Skeletal muscle tissue (tissue), 4 donors: ENCODE results near the gene EMX1. TPM values are rescaled to one million over a fixed set of nuclear protein-coding genes. Genes with fewer than 3 reads are reported as not detected.

Experiments
- H3K27ac ChIP-seq: one replicate; pipeline ENCODE4 v1.7.0; 2013; ENCODE audit warnings: mild to moderate bottlenecking, low read depth, low read length, inconsistent platforms
- H3K27me3 ChIP-seq, 3 donors: one replicate each; pipeline ENCODE4 v1.7.0; 2013; ENCODE audit warnings: low read length in 3 of 3; ENCODE audit not compliant: control insufficient read depth in 3 of 3, insufficient read depth in 3 of 3
- H3K36me3 ChIP-seq, 3 donors: one replicate each; pipeline ENCODE4 v1.7.0; 2013; ENCODE audit warnings: low read length in 3 of 3; ENCODE audit not compliant: control insufficient read depth in 3 of 3, insufficient read depth in 3 of 3
- H3K4me1 ChIP-seq, 3 donors: one replicate each; pipeline ENCODE4 v1.7.0; 2013; ENCODE audit warnings: low read length in 3 of 3, mild to moderate bottlenecking in 3 of 3; ENCODE audit not compliant: control insufficient read depth in 3 of 3, insufficient read depth in 3 of 3
- H3K4me3 ChIP-seq, 3 donors: one replicate each; pipeline ENCODE4 v1.7.0; 2013; ENCODE audit warnings: low read length in 3 of 3
- H3K9ac ChIP-seq, 3 donors: one replicate each; pipeline ENCODE4 v1.7.0; 2013; ENCODE audit warnings: low read length in 3 of 3, mild to moderate bottlenecking in 3 of 3, moderate library complexity in 2 of 3, low read depth in 1 of 3
- H3K9me3 ChIP-seq, 3 donors: one replicate each; pipeline ENCODE4 v1.7.0; 2013; ENCODE audit warnings: low read length in 3 of 3; ENCODE audit not compliant: control insufficient read depth in 3 of 3
- total RNA-seq: library from RNA; depleted of rRNA; stranded (reverse); fragments of >200 nt; gene quantifications from one replicate; pipeline ENCODE4 v1.2.3, GENCODE V29; 2014
- donor health status: Osteomylitis.

The EMX1 gene
- total RNA-seq, 1 donor from 2014 or later: not detected

- no peak overlapping the region for H3K9ac ChIP-seq
- H3K4me3 ChIP-seq: no peak overlapping the region
- no peaks in the 10 kb centered on the region for H3K4me1 ChIP-seq
- H3K27ac ChIP-seq: no peak overlapping the region
- peaks cover 3 to 6% (median 4%) of the 10 kb centered on the region in 3 donors for H3K36me3 ChIP-seq
- no peaks in the 10 kb centered on the region for H3K9me3 ChIP-seq
- H3K27me3 ChIP-seq: no peaks in the 10 kb centered on the region
Observed at GRCh38 chr2:72949045-72949444, 31.7 kb downstream of the EMX1 start.

DNA sequence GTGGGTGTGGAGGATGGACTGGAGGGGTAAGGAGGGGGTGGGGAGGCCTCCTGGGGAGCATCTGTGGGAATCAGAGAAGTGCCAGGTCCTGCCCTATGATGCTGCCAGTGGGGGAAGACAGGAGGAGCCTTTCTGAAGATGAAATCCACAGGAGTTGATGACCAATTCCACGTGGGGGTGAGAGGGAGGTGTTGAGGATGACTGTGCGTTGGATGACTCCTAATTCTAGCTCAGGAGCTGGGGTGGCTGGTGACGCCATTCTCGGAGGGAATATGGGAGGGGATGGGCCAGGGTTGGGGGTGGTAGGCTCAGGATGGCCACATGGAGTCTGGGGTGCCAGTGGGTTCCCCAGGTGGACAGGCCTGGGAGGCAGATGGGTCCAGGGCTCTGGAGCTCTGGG, 32.3 kb downstream of the EMX1 start:
- H3K36me3 ChIP-seq: peaks cover 0 to 4% (median 0%) of the 10 kb centered on the region in 3 donors
- H3K9ac ChIP-seq: no peak overlapping the region
- no peaks in the 10 kb centered on the region for H3K27me3 ChIP-seq

GRCh38 chr2:72950558-72951255, 33.4 kb downstream of the EMX1 start:
- Histone ChIP-seq H3K4me3 (no peak overlapping the region), H3K9ac (no peak overlapping the region), H3K36me3 (peaks cover 0 to 4% (median 0%) of the 10 kb centered on the region in 3 donors), H3K9me3 (no peaks in the 10 kb centered on the region), H3K27ac (no peak overlapping the region), H3K4me1 (no peaks in the 10 kb centered on the region), H3K27me3 (no peaks in the 10 kb centered on the region)

More for the DNA sequence above, 32.3 kb downstream of the EMX1 start:
- no peaks in the 10 kb centered on the region for H3K9me3 ChIP-seq
- no peak overlapping the region for H3K27ac ChIP-seq
- H3K4me3 ChIP-seq: no peak overlapping the region
- H3K4me1 ChIP-seq: no peaks in the 10 kb centered on the region

- H3K4me3 ChIP-seq: no peak overlapping the region
- H3K27me3 ChIP-seq: no peaks in the 10 kb centered on the region
- no peaks in the 10 kb centered on the region for H3K4me1 ChIP-seq
- peaks cover 0 to 6% (median 4%) of the 10 kb centered on the region in 3 donors for H3K36me3 ChIP-seq
- no peak overlapping the region for H3K9ac ChIP-seq
- H3K27ac ChIP-seq: no peak overlapping the region
- no peaks in the 10 kb centered on the region for H3K9me3 ChIP-seq
Observed at GRCh38 chr2:72951303-72952095, 34.2 kb downstream of the EMX1 start.

- no peaks in the 10 kb centered on the region for H3K27me3 ChIP-seq
- peaks cover 0 to 7% (median 5%) of the 10 kb centered on the region in 3 donors for H3K36me3 ChIP-seq
- H3K9ac ChIP-seq: no peak overlapping the region
- H3K9me3 ChIP-seq: no peaks in the 10 kb centered on the region
- H3K4me3 ChIP-seq: no peak overlapping the region
- no peak overlapping the region for H3K27ac ChIP-seq
- no peaks in the 10 kb centered on the region for H3K4me1 ChIP-seq
Observed at GRCh38 chr2:72952110-72952823, 34.9 kb downstream of the EMX1 start.

- no peaks in the 10 kb centered on the region for H3K27me3 ChIP-seq
- no peak overlapping the region for H3K4me3 ChIP-seq
- no peak overlapping the region for H3K27ac ChIP-seq
- H3K36me3 ChIP-seq: peaks cover 3 to 7% (median 6%) of the 10 kb centered on the region in 3 donors
- H3K4me1 ChIP-seq: no peaks in the 10 kb centered on the region
- H3K9me3 ChIP-seq: no peaks in the 10 kb centered on the region
- H3K9ac ChIP-seq: no peak overlapping the region
Observed at GRCh38 chr2:72952961-72953360, 35.6 kb downstream of the EMX1 start.

DNA sequence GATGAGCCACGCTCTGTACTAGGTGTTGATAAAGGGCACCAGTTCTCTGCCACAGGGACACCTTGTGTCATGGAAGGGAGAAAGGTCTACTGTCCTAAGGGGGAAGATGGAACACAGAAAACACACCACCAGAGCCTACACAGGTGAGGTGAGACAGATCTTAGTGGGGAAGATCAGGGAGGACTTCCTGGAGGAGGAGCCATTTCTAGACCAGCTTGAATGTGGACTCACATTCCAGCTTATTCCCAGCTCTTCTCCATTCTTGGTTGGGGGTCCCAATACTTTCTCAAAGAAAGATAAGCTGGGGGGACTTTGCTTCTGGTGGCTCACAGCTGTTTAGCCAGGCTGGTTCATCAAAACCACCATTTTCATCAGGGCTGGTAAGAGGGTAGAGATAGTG, 36.2 kb downstream of the EMX1 start:
- no peak overlapping the region for H3K27ac ChIP-seq
- no peaks in the 10 kb centered on the region for H3K4me1 ChIP-seq
- H3K4me3 ChIP-seq: no peak overlapping the region
- no peaks in the 10 kb centered on the region for H3K27me3 ChIP-seq
- H3K36me3 ChIP-seq: peaks cover 7% of the 10 kb centered on the region in 3 donors
- H3K9me3 ChIP-seq: no peaks in the 10 kb centered on the region
- no peak overlapping the region for H3K9ac ChIP-seq

DNA sequence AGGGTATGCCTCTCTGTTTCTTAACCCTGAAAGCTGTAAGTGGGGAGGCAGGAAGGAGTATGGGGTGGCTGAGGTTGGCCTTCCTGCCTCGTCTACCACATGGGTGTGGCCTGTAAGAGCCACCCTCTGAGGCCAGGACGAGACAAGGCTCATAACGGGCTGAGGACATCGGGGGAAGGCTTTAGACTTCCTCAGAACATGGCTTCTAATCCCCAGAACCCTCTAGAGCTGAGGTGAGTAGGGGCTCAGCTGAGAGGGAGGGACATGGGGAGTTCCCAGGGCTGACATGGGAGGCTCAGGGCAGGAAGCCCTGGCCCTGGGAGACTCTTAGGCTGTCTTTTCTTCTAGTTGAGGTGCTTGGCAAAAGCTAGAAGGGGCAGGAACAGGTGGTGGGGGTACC, 36.7 kb downstream of the EMX1 start:
- Histone ChIP-seq H3K9ac (no peak overlapping the region), H3K9me3 (no peaks in the 10 kb centered on the region), H3K4me1 (no peaks in the 10 kb centered on the region), H3K4me3 (no peak overlapping the region), H3K27me3 (no peaks in the 10 kb centered on the region), H3K27ac (no peak overlapping the region), H3K36me3 (peaks cover 7 to 9% (median 9%) of the 10 kb centered on the region in 3 donors)

DNA sequence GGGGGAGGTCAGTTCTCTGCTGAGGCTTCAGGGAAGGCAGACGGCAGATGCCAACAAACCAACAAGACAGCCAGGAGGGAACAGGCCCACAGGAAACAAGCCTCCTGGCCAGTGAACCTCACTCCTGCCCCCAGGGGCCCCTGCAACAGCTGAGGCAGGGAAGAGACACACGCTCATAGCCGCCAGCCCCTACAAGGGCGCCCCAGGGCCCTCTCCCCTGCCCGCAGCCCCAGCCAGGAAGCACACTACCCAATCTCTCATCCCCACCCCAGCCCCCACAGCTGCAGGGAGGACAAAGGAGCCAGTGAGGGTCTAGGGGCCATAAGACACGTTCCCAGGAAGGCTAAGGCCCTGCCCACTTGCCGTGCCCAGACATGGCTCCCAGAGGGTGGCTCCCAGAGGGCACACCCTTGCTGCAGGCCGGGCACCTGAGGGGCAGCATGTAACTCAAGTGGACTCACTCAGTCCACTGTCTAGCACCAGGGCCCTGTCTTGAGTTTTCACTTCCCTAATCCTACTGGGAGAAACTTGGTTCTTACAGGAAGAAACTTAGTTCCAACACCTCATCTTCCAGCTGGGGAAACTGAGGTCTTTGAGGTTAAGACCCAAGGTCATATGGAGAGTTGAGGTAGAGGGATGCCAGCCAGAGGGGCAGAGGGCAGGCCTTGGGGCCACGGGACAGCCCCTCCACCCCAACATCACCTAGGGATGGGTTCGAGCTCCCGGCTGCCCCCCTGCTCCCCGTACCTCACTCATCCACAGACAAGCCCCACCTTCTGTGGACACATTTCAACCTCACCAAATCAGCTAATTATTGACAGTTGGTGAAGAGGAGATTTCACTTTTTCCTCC, 37.3 kb downstream of the EMX1 start:
- no peaks in the 10 kb centered on the region for H3K27me3 ChIP-seq
- no peaks in the 10 kb centered on the region for H3K9me3 ChIP-seq
- peaks cover 9% of the 10 kb centered on the region in 3 donors for H3K36me3 ChIP-seq
- no peak overlapping the region for H3K9ac ChIP-seq
- H3K4me3 ChIP-seq: no peak overlapping the region
- no peak overlapping the region for H3K27ac ChIP-seq
- H3K4me1 ChIP-seq: no peaks in the 10 kb centered on the region
